GM18858 (cell line): ENCODE data around the gene AK4.

Experiments used
- ATAC-seq: cut with Tn5 transposase; IDR thresholded peaks from one replicate; pipeline ENCODE4 v1.9.1; 2021; ENCODE audit not compliant: unreplicated experiment

The AK4 gene

GRCh38 chr1:65269612-65270011, 121.6 kb downstream of the AK4 start:
- ATAC-seq = no peak

- ATAC-seq = no peak
These were observed 128.4 kb downstream of the AK4 start for GRCh38 chr1:65276197-65276939.

GRCh38 chr1:65277605-65278347, 129.8 kb downstream of the AK4 start:
- ATAC-seq = no peak

- ATAC-seq = no peak
These were observed 130.5 kb downstream of the AK4 start for GRCh38 chr1:65278376-65279069.

GRCh38 chr1:65279070-65279779, 131.2 kb downstream of the AK4 start:
- no peak for ATAC-seq
